Measurements from ENCODE around the gene KRT33B.
"Not testable (repeated sequence)": the region's sequence is repeated elsewhere in the genome, so short reads cannot be mapped to it uniquely, and the experiment has no call there.

KRT33B gene

DNA sequence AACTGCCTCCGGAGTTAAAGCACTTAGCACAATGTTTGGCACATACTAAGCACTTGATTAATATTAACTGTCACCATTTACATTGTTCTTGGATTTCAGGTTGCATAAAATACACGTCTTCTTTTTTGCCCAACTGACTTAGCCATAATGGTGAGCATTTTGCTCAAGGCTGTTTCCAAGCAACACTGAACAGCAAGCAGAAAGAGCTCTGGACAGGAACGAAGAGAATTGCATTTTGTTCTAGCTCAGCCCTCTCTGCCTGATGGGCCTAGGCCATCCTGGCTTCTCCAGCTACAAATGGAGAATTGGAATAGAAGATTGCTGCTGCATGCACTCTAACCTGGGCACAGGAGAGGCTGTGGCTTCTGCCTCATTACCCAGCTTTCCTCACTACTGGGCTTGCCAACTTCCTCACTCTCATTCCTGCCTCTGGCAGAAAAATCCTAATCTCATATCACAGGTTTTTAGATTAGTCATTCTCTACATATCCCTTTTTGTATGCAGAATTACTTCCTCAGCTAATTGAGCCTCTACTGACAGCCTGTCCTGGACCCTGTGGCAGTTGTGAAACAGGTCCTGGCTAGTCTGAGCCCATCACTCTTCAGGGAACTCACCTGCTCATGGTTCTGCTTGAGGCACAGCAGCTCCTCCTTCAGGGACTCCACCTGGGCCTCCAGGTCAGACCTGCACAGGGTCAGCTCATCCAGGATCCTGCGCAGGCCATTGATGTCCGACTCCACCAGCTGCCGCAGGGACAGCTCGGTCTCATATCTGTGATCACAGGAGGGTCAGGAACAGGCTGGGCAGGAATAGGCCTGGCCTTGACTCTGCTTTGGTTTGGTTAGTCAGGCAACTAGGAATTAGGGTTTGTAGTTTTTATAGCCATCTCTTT, 21.5 kb downstream of the KRT33B start:
- DNase-seq (ENCODE audit: low spot score) = no peak

GRCh38 chr17:41346421-41346820, 23.2 kb downstream of the KRT33B start:
- DNase-seq (ENCODE audit: low spot score) = not testable (repeated sequence)

GRCh38 chr17:41345992-41346391, 23.6 kb downstream of the KRT33B start:
- no peak for DNase-seq (ENCODE audit: low spot score)

DNA sequence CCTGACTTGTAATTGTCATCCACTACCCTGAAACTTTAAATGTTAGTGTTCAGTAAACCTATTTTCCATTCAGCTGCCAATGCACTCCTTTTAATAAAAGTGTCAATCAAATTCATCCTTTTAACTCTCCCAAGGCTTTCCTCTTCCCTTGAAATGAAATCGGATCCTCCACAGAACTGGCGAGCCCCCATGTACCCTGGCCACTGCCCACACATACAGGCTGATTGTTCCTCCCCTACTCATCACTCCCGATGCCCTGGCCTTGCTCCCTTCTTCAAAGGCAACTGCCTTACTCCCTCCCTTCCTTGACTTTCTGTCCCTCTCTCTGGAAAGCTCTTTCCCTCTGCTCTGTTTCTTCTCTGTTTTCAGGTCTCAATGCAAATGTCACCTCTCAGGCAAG, 26.6 kb downstream of the KRT33B start:
- DNase-seq (ENCODE audit: low spot score) = no peak

DNA sequence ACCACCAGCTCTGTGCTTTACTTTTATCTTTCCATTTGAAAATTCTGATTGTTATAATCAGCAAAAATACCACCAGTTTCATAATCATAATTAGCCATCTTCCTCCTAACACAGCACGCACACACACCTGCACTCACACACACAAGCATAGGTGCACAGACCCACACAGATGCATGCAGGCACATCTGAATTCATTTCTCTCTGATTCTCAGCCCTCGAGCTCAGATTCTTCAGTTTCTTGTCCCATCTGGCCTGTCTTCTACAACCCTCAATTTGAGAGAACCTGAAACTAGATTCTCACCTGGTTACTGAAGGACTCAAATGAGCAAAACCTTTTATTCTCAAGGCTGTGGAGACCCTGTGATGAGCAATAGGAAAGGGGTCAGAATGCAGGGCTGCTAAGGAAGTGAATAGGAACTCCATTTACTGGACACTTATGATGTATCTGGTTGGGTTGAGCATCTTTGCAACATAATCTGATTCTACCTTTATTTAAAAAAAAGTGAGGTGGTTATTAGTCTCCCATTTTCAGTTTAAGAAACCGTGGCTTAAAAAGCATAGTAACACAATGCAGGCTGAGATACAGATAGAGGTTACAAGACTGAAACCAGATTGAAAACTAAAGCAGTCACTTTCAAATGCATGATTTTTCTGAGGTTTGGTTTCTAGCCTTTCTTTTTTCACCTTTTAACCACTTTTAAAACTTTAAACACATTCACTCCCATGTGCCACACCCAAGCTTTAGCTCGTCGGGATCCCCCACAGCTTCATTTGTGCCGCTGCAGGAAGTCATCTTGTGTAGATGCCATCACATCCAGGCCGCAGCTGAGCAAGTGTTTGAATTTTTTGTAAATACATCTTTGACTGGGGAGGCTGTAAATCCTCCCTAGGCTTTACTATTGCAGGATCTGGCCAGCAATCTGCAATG, 28.4 kb downstream of the KRT33B start:
- DNase-seq (ENCODE audit: low spot score) = no peak

- no peak for DNase-seq (ENCODE audit: low spot score)
These were observed 29.1 kb downstream of the KRT33B start for GRCh38 chr17:41340494-41340893.

DNA sequence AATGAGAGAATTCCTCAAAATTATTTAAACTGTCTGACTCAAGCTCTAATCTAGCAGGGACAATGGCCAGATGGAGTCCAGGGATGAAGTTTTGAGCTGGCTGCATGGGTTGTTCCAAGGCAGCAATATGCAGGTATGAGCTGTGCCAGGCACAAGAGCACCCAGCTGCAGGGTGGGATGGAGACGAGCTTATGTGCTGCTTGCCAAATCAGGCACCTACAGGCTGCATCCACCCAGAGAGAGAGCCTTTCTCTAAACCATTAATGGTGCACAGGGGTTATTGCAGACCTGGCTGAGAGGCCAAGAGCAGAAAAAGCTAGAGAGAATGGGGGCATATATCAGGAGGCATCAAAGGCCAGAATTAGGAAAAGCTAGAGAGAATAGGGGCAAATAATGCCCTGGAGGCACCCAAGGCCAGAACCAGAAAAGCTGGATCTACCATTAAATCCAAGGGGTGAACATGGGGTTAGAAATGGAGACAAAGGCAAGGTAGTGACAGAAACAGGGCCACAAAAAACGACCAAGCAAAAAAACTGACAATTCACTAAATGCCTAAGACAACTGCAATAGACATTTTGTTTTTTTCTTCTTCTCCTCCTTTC, 29.9 kb downstream of the KRT33B start:
- DNase-seq (ENCODE audit: low spot score) = no peak

- no peak for DNase-seq (ENCODE audit: low spot score)
These were observed 30.6 kb downstream of the KRT33B start for GRCh38 chr17:41338961-41339485.

DNA sequence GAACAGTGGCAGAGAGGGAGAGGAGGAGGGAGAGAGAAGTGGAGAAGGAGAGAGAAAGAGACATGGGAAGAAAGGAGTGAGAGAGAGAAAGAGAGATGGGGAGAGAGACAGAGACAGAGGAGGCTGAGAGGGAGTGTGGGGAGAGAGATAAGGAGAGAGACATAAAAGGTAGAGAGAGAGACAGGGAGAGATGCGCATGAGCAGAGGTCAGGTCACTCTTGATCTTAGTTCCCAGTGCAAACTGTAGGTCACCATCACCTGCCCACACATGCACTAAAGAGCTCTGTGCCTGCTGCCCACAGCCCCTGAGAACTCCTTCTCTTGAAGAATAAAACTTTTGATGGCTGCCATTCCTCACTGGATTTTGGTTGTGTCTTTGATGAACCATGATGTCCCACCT, 33.9 kb downstream of the KRT33B start:
- no peak for DNase-seq (ENCODE audit: low spot score)

- DNase-seq (ENCODE audit: low spot score) = no peak
These were observed 35.0 kb downstream of the KRT33B start for GRCh38 chr17:41334385-41335305.

DNA sequence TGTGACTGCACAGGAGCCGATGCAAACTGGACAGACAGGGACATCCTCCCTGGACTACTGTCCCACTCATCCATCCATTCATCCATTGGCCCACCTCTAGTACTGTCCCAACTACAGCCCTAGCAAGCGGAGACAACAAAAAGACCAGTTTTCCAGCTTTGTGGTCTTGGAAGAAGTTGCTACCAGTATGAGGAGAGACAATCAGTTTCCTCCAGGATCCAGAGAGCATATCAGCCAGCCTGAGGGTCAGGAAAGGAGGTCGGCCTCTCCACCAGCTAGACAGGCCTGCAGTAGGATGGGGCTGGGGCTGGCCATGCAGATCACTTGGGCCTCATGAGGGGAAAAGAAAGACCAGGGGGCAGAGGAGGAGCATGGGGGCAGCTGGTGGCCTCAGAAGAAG, 35.8 kb downstream of the KRT33B start:
- DNase-seq (ENCODE audit: low spot score) = no peak

- no peak for DNase-seq (ENCODE audit: low spot score)
These were observed 36.5 kb downstream of the KRT33B start for GRCh38 chr17:41333098-41333497.

- no peak for DNase-seq (ENCODE audit: low spot score)
These were observed 37.4 kb downstream of the KRT33B start for GRCh38 chr17:41332239-41332638.

DNA sequence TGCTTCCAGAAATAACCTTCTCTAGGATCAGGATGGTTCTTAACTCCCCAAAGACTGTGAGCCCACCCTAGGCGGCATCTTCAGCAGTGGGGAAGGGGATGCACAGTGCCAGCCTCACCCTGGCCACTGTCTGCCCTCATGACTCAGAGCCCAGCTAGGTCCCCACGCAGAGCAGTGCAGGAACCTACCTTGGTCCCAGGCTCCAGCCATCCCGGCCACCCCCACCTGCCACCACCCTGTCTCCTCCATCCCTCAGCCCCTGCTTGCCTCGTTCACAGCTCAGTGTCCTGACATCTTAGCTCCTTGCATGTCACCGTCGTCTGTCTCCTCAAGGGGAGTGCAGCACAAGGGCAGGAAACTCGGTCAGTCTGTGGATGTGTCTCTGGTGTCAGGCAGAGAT, 38.0 kb downstream of the KRT33B start:
- no peak for DNase-seq (ENCODE audit: low spot score)

- peak; percentile 45 for DNase-seq (ENCODE audit: low spot score)
These were observed 40.2 kb downstream of the KRT33B start for GRCh38 chr17:41329279-41329948.

GRCh38 chr17:41328207-41328606, 41.4 kb downstream of the KRT33B start:
- DNase-seq (ENCODE audit: low spot score) = no peak

DNA sequence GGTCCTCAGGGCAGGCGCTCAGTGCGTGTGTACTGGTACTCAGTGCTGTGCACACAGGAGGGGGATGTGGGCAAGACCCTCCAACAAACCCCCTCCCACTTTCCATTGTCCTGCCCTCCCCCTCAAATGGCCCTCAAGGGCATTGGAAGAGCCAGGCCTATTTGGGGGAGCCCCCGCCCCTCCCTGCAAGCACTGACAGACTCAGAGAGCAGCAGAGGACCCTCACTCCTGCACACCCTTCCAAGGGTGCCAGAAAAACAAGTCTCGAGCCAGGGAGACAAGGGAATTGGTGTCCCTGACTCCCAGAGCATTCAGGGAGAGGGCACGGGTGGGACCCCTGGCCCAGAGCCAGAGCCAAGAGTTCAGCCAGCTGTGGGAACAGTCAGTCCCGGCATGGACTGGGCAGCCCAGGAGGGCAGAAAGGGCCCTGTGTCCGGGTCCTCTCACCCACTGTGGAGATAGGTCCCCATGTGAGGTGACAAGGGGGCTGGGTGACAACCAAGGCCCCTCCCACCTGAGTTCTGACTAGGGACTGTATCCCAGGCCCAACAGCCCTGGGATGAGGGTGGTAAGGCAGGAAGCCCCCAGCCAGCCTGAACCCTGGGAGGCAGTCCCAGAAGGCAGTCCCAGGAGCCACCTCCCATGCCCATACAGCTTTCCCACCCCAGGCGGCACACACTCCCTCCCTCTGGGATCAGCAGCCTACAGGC, 42.0 kb downstream of the KRT33B start:
- no peak for DNase-seq (ENCODE audit: low spot score)

DNA sequence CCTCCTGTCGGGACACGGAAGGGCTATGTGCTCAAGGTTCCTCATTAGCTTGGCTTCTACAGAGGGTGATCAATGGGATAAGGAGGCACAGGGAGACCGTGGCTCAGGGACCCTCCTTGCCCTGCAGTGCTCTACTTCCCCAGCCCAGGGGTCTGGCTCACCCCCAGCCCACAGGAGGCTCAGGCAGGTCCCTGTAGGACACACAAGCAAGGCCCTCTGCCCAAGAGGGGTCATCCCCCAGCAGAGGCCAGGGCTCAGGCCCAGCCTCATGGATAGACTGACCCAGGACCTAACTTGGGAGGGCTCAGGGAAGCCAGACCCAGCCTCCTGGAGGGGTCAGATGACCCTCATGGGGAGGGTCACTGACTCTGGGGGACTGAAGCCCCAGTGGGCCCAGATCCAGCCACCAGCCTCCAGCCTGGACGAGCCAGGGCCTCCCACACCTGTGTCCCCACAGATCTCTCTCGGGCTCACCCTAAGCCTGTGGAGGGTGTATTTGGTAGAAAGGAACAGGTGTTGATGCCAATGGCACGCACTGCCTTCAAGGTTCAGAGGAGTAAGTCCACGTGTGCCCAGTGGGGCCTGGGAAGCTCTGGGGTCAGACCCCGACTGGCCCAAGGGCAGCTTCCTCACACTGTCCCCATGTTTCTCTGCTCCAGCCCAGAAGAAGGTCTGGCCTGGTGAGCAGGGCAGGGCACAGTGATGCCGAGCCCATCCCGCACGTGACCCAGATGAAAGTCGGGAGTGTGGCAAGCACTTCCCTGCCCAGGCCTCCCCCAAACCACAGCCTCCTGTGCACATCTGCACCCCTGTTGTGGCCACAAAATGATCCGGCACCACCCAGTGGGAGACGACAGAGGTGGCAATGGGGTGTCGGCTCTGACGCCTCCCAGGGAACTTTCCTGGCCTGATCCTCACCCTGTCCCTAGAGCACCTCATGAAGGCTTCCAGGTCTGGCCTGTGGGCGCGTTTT, 43.2 kb downstream of the KRT33B start:
- DNase-seq (ENCODE audit: low spot score) = no peak

DNA sequence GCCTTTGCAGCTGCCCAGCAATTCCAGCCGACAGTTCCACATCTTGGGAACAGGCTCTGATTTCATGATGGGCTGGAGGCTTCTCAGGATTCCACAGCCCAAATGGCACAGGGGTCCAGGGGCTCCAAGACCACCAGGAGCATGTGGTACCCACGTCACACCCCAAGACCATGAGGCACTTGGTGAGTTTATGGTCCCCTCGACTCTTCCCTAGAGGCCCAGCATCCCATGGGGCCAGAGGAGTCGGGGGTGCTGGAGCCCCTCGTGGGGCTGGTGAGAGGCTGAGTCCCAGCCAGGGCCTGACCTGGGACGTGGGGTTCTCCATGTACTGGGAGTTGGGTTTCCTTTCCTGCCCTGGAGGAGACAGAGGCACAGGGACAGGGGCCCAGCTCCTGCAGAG, 44.0 kb downstream of the KRT33B start:
- no peak for DNase-seq (ENCODE audit: low spot score)
